ENCODE measurements around the gene CD226.

Gene CD226

GRCh38 chr18:69957747-69958146 lies 10.1 kb upstream of the CD226 start:
- H3K27me3 ChIP-seq (ENCODE audit: control insufficient read depth in 1 of 2, insufficient read depth in 2 of 2, low read length in 2 of 2) = no peaks in the 10 kb centered on the region
- H3K9me3 ChIP-seq (ENCODE audit: control insufficient read depth in 1 of 2, low read length in 2 of 2) = no peaks in the 10 kb centered on the region
- no peak overlapping the region for H3K9ac ChIP-seq (ENCODE audit: low read depth in 1 of 2, low read length in 2 of 2)
- peaks cover 0 to 4% of the 10 kb centered on the region in 2 donors for H3K4me1 ChIP-seq (ENCODE audit: control insufficient read depth in 1 of 2, insufficient read depth in 2 of 2, low read length in 2 of 2)
- H3K4me3 ChIP-seq (ENCODE audit: low read depth in 1 of 2, low read length in 2 of 2) = no peak overlapping the region
- no peaks in the 10 kb centered on the region for H3K36me3 ChIP-seq (ENCODE audit: control insufficient read depth in 1 of 2, insufficient read depth in 2 of 2, low read length in 2 of 2)
- no peak overlapping the region for H3K27ac ChIP-seq (ENCODE audit: low read depth, low read length)

GRCh38 chr18:69956665-69957620 lies 9.3 kb upstream of the CD226 start:
- peak overlapping the region; percentile 36 to 48 for H3K4me3 ChIP-seq (ENCODE audit: low read depth in 1 of 2, low read length in 2 of 2)
- no peaks in the 10 kb centered on the region for H3K36me3 ChIP-seq (ENCODE audit: control insufficient read depth in 1 of 2, insufficient read depth in 2 of 2, low read length in 2 of 2)
- H3K9ac ChIP-seq (ENCODE audit: low read depth in 1 of 2, low read length in 2 of 2) = peak overlapping the region in 1 of 2 donors; percentile 21
- peaks cover 0 to 4% of the 10 kb centered on the region in 2 donors for H3K4me1 ChIP-seq (ENCODE audit: control insufficient read depth in 1 of 2, insufficient read depth in 2 of 2, low read length in 2 of 2)
- H3K27me3 ChIP-seq (ENCODE audit: control insufficient read depth in 1 of 2, insufficient read depth in 2 of 2, low read length in 2 of 2) = no peaks in the 10 kb centered on the region
- no peak overlapping the region for H3K27ac ChIP-seq (ENCODE audit: low read depth, low read length)
- H3K9me3 ChIP-seq (ENCODE audit: control insufficient read depth in 1 of 2, low read length in 2 of 2) = no peaks in the 10 kb centered on the region

- no peaks in the 10 kb centered on the region for H3K27me3 ChIP-seq (ENCODE audit: control insufficient read depth in 1 of 2, insufficient read depth in 2 of 2, low read length in 2 of 2)
- no peak overlapping the region for H3K9ac ChIP-seq (ENCODE audit: low read depth in 1 of 2, low read length in 2 of 2)
- H3K4me3 ChIP-seq (ENCODE audit: low read depth in 1 of 2, low read length in 2 of 2) = no peak overlapping the region
- H3K4me1 ChIP-seq (ENCODE audit: control insufficient read depth in 1 of 2, insufficient read depth in 2 of 2, low read length in 2 of 2) = peaks cover 0 to 4% of the 10 kb centered on the region in 2 donors
- no peak overlapping the region for H3K27ac ChIP-seq (ENCODE audit: low read depth, low read length)
- H3K9me3 ChIP-seq (ENCODE audit: control insufficient read depth in 1 of 2, low read length in 2 of 2) = no peaks in the 10 kb centered on the region
- H3K36me3 ChIP-seq (ENCODE audit: control insufficient read depth in 1 of 2, insufficient read depth in 2 of 2, low read length in 2 of 2) = no peaks in the 10 kb centered on the region
These were observed 8.4 kb upstream of the CD226 start for GRCh38 chr18:69956057-69956456.

- no peaks in the 10 kb centered on the region for H3K9me3 ChIP-seq (ENCODE audit: control insufficient read depth in 1 of 2, low read length in 2 of 2)
- no peaks in the 10 kb centered on the region for H3K36me3 ChIP-seq (ENCODE audit: control insufficient read depth in 1 of 2, insufficient read depth in 2 of 2, low read length in 2 of 2)
- no peaks in the 10 kb centered on the region for H3K27me3 ChIP-seq (ENCODE audit: control insufficient read depth in 1 of 2, insufficient read depth in 2 of 2, low read length in 2 of 2)
- H3K4me1 ChIP-seq (ENCODE audit: control insufficient read depth in 1 of 2, insufficient read depth in 2 of 2, low read length in 2 of 2) = peaks cover 2 to 11% of the 10 kb centered on the region in 2 donors
- H3K27ac ChIP-seq (ENCODE audit: low read depth, low read length) = no peak overlapping the region
- H3K4me3 ChIP-seq (ENCODE audit: low read depth in 1 of 2, low read length in 2 of 2) = no peak overlapping the region
- H3K9ac ChIP-seq (ENCODE audit: low read depth in 1 of 2, low read length in 2 of 2) = no peak overlapping the region
These were observed 7.2 kb upstream of the CD226 start for GRCh38 chr18:69954719-69955480.

- no peaks in the 10 kb centered on the region for H3K36me3 ChIP-seq (ENCODE audit: control insufficient read depth in 1 of 2, insufficient read depth in 2 of 2, low read length in 2 of 2)
- no peaks in the 10 kb centered on the region for H3K27me3 ChIP-seq (ENCODE audit: control insufficient read depth in 1 of 2, insufficient read depth in 2 of 2, low read length in 2 of 2)
- peaks cover 5 to 17% of the 10 kb centered on the region in 2 donors for H3K4me1 ChIP-seq (ENCODE audit: control insufficient read depth in 1 of 2, insufficient read depth in 2 of 2, low read length in 2 of 2)
- no peak overlapping the region for H3K27ac ChIP-seq (ENCODE audit: low read depth, low read length)
- no peaks in the 10 kb centered on the region for H3K9me3 ChIP-seq (ENCODE audit: control insufficient read depth in 1 of 2, low read length in 2 of 2)
- no peak overlapping the region for H3K9ac ChIP-seq (ENCODE audit: low read depth in 1 of 2, low read length in 2 of 2)
- no peak overlapping the region for H3K4me3 ChIP-seq (ENCODE audit: low read depth in 1 of 2, low read length in 2 of 2)
These were observed 5.5 kb upstream of the CD226 start for GRCh38 chr18:69953191-69953590.

DNA sequence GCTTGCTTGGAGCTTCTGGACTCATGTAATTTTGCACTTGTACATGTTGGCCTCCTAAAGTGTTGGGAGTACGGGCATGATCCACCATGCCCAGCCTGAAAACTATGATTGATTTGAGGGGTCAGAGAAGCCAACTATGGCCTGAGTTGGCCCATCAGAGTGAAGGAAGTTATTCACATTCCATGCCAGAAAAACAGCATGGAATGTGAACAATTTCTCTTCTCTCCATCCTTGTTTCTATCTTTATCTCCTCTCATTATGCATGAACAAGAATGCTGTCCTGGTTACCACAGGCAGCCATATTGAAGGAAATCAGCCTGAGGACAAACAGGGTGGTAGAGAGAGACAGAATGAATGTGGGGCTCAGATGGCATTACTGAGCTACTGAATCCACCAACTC lies 3.5 kb upstream of the CD226 start:
- Histone ChIP-seq H3K9me3 (ENCODE audit: control insufficient read depth in 1 of 2, low read length in 2 of 2) (no peaks in the 10 kb centered on the region), H3K9ac (ENCODE audit: low read depth in 1 of 2, low read length in 2 of 2) (no peak overlapping the region), H3K4me1 (ENCODE audit: control insufficient read depth in 1 of 2, insufficient read depth in 2 of 2, low read length in 2 of 2) (peaks cover 5 to 12% of the 10 kb centered on the region in 2 donors), H3K36me3 (ENCODE audit: control insufficient read depth in 1 of 2, insufficient read depth in 2 of 2, low read length in 2 of 2) (no peaks in the 10 kb centered on the region), H3K4me3 (ENCODE audit: low read depth in 1 of 2, low read length in 2 of 2) (no peak overlapping the region), H3K27ac (ENCODE audit: low read depth, low read length) (no peak overlapping the region), H3K27me3 (ENCODE audit: control insufficient read depth in 1 of 2, insufficient read depth in 2 of 2, low read length in 2 of 2) (no peaks in the 10 kb centered on the region)

DNA sequence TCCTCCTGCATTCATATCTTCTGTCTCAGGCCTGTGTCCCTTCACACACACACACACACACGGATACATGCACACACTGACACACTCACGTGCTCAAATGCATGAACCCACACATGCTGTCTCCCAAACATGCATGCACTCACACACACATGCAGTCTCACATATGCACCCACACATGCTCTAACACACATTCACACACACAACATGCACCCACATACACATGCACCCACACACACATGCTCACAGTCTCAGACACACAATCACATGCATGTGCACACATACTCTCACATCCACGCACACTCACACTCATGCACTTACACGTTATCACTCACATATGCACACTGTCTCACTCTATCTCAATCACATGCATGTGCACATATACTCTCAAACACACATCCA lies 1.9 kb upstream of the CD226 start:
- H3K36me3 ChIP-seq (ENCODE audit: control insufficient read depth in 1 of 2, insufficient read depth in 2 of 2, low read length in 2 of 2) = no peaks in the 10 kb centered on the region
- no peak overlapping the region for H3K9ac ChIP-seq (ENCODE audit: low read depth in 1 of 2, low read length in 2 of 2)
- H3K4me1 ChIP-seq (ENCODE audit: control insufficient read depth in 1 of 2, insufficient read depth in 2 of 2, low read length in 2 of 2) = peaks cover 5 to 12% of the 10 kb centered on the region in 2 donors
- H3K9me3 ChIP-seq (ENCODE audit: control insufficient read depth in 1 of 2, low read length in 2 of 2) = no peaks in the 10 kb centered on the region
- H3K4me3 ChIP-seq (ENCODE audit: low read depth in 1 of 2, low read length in 2 of 2) = no peak overlapping the region
- no peak overlapping the region for H3K27ac ChIP-seq (ENCODE audit: low read depth, low read length)
- no peaks in the 10 kb centered on the region for H3K27me3 ChIP-seq (ENCODE audit: control insufficient read depth in 1 of 2, insufficient read depth in 2 of 2, low read length in 2 of 2)

- H3K9ac ChIP-seq (ENCODE audit: low read depth in 1 of 2, low read length in 2 of 2) = no peak overlapping the region
- H3K27ac ChIP-seq (ENCODE audit: low read depth, low read length) = no peak overlapping the region
- H3K36me3 ChIP-seq (ENCODE audit: control insufficient read depth in 1 of 2, insufficient read depth in 2 of 2, low read length in 2 of 2) = no peaks in the 10 kb centered on the region
- no peak overlapping the region for H3K4me3 ChIP-seq (ENCODE audit: low read depth in 1 of 2, low read length in 2 of 2)
- H3K27me3 ChIP-seq (ENCODE audit: control insufficient read depth in 1 of 2, insufficient read depth in 2 of 2, low read length in 2 of 2) = no peaks in the 10 kb centered on the region
- no peaks in the 10 kb centered on the region for H3K9me3 ChIP-seq (ENCODE audit: control insufficient read depth in 1 of 2, low read length in 2 of 2)
- H3K4me1 ChIP-seq (ENCODE audit: control insufficient read depth in 1 of 2, insufficient read depth in 2 of 2, low read length in 2 of 2) = peaks cover 5 to 12% of the 10 kb centered on the region in 2 donors
These were observed 1.4 kb upstream of the CD226 start for GRCh38 chr18:69948919-69949537.

DNA sequence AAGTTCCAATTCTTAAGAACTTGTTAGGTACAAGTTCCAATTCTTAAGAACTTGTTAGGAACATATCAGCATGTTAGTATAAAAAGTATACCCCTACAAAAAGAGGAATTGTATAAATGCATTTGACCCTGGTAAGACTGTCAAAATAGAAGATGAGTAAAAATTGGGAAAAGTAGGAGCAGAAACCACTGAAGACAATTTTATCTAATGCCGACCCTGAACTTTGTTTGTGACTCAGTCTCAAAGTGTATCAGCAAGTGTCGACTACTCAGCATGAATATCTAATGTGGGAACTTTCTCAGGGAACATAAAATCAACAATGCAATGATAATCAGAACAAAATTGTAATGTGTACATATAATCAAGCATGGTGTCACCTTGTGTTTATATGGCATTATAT lies 583 bp upstream of the CD226 start:
- H3K36me3 ChIP-seq (ENCODE audit: control insufficient read depth in 1 of 2, insufficient read depth in 2 of 2, low read length in 2 of 2) = no peaks in the 10 kb centered on the region
- no peaks in the 10 kb centered on the region for H3K9me3 ChIP-seq (ENCODE audit: control insufficient read depth in 1 of 2, low read length in 2 of 2)
- no peak overlapping the region for H3K9ac ChIP-seq (ENCODE audit: low read depth in 1 of 2, low read length in 2 of 2)
- peaks cover 5 to 12% of the 10 kb centered on the region in 2 donors for H3K4me1 ChIP-seq (ENCODE audit: control insufficient read depth in 1 of 2, insufficient read depth in 2 of 2, low read length in 2 of 2)
- H3K27me3 ChIP-seq (ENCODE audit: control insufficient read depth in 1 of 2, insufficient read depth in 2 of 2, low read length in 2 of 2) = no peaks in the 10 kb centered on the region
- no peak overlapping the region for H3K4me3 ChIP-seq (ENCODE audit: low read depth in 1 of 2, low read length in 2 of 2)
- no peak overlapping the region for H3K27ac ChIP-seq (ENCODE audit: low read depth, low read length)
